Measurements from ENCODE around the gene RAB3A.

The RAB3A gene

DNA sequence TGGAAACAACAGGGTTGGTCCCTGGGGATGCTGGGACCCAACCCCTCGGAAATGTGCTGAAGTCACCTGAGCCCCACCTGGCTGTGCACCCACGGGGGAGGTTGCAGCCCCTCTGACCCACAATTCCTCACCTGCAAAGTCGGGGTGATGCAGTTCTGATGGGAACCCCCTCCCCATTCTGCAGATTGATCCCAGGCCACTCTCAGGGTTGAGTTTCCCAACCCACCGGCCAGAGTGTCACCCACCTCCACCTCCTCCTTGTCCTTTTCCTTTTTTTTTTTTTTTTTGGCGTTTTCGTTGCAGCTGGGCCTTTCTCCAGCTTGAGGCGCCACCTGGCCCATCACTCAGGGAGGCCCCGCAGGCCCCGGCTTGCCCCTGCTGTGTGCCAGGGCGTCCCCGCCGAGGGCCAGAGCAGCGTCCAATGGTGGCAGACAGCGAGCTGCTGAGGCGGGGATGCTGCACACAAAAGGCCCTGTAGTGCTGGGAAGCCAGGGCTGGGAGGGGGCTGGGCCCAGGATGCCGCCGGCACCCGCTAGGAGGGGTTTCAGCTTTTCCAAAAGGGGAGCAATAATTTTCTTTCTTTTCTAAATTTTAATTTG lies 46.3 kb downstream of the RAB3A start:
- no peak for DNase-seq (ENCODE audit: low read depth)
- no peak overlapping the region for H3K4me3 ChIP-seq (ENCODE audit: low read depth, low read length)
- no peak for TF ChIP-seq CTCF (IDR thresholded peaks at IDR 0.05; ENCODE audit: insufficient read depth, low read depth, low read length, missing control alignments)

- TF ChIP-seq CTCF (IDR thresholded peaks at IDR 0.05; ENCODE audit: insufficient read depth, low read depth, low read length, missing control alignments), result no peak
- DNase-seq (ENCODE audit: low read depth), result no peak
- no peak overlapping the region for H3K4me3 ChIP-seq (ENCODE audit: low read depth, low read length)
These were observed 46.9 kb downstream of the RAB3A start for GRCh38 chr19:18156841-18157464.

DNA sequence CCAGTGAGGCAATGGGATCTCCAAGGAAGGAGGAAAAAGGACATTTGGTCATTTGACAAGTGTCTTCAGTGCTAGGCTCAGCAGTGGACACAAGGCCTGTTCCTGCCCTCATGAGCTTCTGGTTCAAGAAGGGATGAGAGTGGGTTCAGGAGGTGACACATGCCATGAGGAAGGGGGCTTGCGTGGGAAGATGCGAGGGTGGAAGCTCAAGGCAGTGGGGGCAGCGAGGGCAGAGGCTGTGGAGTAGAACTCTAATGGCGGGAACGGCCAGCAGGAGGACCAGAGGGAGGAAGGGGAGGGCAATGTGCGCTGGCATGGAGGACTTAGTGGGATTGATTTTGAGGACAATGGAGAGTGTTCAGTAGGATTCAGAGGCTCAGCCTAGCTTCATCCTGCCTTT lies 47.6 kb downstream of the RAB3A start:
- H3K4me3 ChIP-seq (ENCODE audit: low read depth, low read length), result no peak overlapping the region
- no peak for DNase-seq (ENCODE audit: low read depth)
- TF ChIP-seq CTCF (IDR thresholded peaks at IDR 0.05; ENCODE audit: insufficient read depth, low read depth, low read length, missing control alignments), result no peak

- DNase-seq (ENCODE audit: low read depth), result no peak
- H3K4me3 ChIP-seq (ENCODE audit: low read depth, low read length), result no peak overlapping the region
- no peak for TF ChIP-seq CTCF (IDR thresholded peaks at IDR 0.05; ENCODE audit: insufficient read depth, low read depth, low read length, missing control alignments)
These were observed 48.5 kb downstream of the RAB3A start for GRCh38 chr19:18155095-18156087.

DNA sequence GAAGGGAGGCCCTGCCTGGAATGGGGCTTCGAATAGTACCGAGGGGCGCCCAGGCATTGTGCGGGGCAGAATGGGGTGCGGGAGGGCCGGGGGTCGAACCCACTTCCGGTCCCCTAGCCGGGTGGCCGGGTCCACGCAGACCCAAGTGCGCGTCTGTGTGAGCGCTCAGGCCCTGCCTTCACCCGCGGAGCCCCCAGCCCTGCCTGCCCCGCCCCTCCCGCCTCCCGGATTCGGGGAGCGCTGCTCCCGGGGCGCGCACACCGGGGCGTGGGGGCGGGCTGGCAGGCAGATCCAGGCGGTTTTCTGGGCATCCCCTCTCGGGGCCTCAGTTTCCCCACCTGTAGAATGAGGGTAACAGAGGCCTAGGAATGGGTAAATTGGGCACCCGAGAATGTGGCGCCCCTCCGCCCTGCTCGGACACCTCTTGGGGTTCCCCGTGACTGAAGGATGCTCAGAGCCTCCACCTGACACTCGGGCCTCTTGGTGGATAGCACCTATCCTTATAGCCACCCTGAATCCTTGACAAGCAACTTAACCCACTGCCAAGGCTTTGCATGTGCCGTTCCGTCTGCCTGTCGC lies 50.2 kb downstream of the RAB3A start:
- no peak for DNase-seq (ENCODE audit: low read depth)
- no peak for TF ChIP-seq CTCF (IDR thresholded peaks at IDR 0.05; ENCODE audit: insufficient read depth, low read depth, low read length, missing control alignments)
- H3K4me3 ChIP-seq (ENCODE audit: low read depth, low read length), result peak overlapping the region; percentile 95

DNA sequence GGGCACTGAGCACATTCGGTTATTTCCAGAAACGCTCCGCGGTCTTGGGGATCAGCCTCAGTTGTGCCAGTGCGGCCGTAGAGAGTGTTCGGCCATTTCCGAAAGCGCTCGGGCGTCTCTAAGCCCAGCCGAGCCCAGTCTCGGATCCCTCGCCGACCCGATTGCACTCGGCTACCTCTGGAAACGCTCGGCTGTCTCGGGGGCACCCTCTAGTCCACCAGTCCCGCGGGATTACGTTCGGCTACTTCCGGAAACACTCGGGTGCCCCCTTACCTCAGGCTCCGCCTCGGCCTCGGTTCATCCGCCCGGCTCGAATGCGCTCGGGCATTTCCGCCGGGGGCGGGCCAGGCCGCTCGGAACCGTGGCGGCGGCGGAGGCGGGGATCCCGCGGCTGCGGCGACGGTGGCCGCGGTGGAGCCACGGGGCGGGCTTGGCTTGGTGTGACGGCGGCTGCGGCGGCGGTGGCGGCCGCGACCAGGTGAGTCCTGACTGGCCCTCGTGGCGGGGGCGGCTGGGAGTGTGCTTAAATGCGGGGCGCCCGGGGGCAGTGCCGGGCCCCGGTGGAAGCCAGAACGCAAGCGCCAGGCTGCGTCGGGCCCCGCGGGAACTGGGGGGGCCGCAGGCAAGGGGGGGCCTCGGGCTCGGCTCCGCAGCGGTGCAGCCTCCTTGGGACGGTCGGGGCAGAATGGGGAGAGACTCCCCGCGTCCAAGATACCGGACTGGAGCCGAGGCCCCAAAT lies 50.9 kb downstream of the RAB3A start, which contains the start of gene PIK3R2:
Gene PIK3R2 (plus strand): TSS at position 347 of the 739 bp plus-strand sequence. CDS start 2,717 bp downstream, outside the sequence.
- TF ChIP-seq CTCF (IDR thresholded peaks at IDR 0.05; ENCODE audit: insufficient read depth, low read depth, low read length, missing control alignments), result no peak
- DNase-seq (ENCODE audit: low read depth), result peak; percentile 99
- H3K4me3 ChIP-seq (ENCODE audit: low read depth, low read length), result peak within 1 kb of the TSS; percentile 95
